SK-N-SH (cell line): ENCODE data around the gene PCNX2.

Experiments
- CHD2 ChIP-seq: fragments of 150-350 bp; IDR thresholded peaks from 2 replicates; pipeline ENCODE4 v1.6.1; 2018; ENCODE audit warnings: low read length; ENCODE audit not compliant: partially characterized antibody
- ELF1 ChIP-seq: IDR thresholded peaks from 2 replicates; pipeline ENCODE4 v1.4.0; 2012
- FOSL2 ChIP-seq: IDR thresholded peaks from 2 replicates; pipeline ENCODE4 v1.4.0; 2012; ENCODE audit warnings: low read depth, mild to moderate bottlenecking, moderate library complexity, borderline replicate concordance
- NRF1 ChIP-seq: IDR thresholded peaks from 2 replicates; pipeline ENCODE4 v1.6.1; 2012; ENCODE audit warnings: low read depth, mild to moderate bottlenecking, low read length
- POLR2AphosphoS5 ChIP-seq: IDR thresholded peaks from 2 replicates; pipeline ENCODE4 v1.6.1; 2012; ENCODE audit warnings: low read depth, low read length
- RAD21 ChIP-seq: IDR thresholded peaks from 2 replicates; pipeline ENCODE4 v1.6.1; 2012; ENCODE audit warnings: mild to moderate bottlenecking, low read length
- SMC3 ChIP-seq: IDR thresholded peaks from 2 replicates; pipeline ENCODE4 v1.6.1; 2012; ENCODE audit warnings: low read depth, low read length, improper control_type of control experiment
- TAF1 ChIP-seq: IDR thresholded peaks from 2 replicates; pipeline ENCODE4 v1.6.1; 2012; ENCODE audit warnings: low read depth, mild to moderate bottlenecking, low read length, moderate library complexity, borderline replicate concordance
- TEAD4 ChIP-seq: IDR thresholded peaks from 2 replicates; pipeline ENCODE4 v1.4.0; 2012; ENCODE audit warnings: mild to moderate bottlenecking, borderline replicate concordance; ENCODE audit not compliant: insufficient read depth
- TF ChIP-seq, protein P1 (sequence below): fragments of 200-600 bp; sonication (generic); IDR thresholded peaks from 2 replicates; pipeline ENCODE4 v1.6.1; 2017; ENCODE audit warnings: antibody characterized with exemption, mild to moderate bottlenecking, moderate library complexity
- TF ChIP-seq, protein P2 (sequence below): fragments of 150-350 bp; IDR thresholded peaks from 2 replicates; pipeline ENCODE4 v1.6.1; 2017; ENCODE audit warnings: antibody characterized with exemption, low read length, low read depth, borderline replicate concordance

DNA sequence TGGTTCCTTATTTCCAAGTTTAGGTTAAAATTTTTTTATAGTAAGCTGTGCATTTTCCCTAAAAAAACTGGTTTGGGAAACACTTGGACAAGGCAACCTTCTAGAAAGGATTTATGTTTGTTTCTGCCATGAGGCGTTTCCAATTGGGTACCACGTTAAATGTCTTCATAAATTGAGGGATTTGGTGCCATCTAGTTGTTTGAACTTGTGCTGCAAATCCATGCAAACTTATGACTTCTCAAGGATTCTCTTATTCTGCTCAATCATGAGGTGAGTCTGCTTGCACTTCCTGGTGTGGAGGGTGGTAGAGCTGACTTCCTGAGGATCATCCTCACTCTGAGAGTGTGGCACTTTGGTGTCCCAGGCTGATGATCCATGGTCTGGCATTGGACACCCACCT lies 123.3 kb downstream of the PCNX2 start:
- TF ChIP-seq SMC3 (no peak), ELF1 (no peak), CHD2 (no peak), RAD21 (no peak; the same call in 1 of the 2 replicates), TAF1 (no peak), POLR2AphosphoS5 (no peak), TEAD4 (no peak), FOSL2 (no peak), NRF1 (no peak)
- TF ChIP-seq, protein P1, sequence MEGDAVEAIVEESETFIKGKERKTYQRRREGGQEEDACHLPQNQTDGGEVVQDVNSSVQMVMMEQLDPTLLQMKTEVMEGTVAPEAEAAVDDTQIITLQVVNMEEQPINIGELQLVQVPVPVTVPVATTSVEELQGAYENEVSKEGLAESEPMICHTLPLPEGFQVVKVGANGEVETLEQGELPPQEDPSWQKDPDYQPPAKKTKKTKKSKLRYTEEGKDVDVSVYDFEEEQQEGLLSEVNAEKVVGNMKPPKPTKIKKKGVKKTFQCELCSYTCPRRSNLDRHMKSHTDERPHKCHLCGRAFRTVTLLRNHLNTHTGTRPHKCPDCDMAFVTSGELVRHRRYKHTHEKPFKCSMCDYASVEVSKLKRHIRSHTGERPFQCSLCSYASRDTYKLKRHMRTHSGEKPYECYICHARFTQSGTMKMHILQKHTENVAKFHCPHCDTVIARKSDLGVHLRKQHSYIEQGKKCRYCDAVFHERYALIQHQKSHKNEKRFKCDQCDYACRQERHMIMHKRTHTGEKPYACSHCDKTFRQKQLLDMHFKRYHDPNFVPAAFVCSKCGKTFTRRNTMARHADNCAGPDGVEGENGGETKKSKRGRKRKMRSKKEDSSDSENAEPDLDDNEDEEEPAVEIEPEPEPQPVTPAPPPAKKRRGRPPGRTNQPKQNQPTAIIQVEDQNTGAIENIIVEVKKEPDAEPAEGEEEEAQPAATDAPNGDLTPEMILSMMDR = peak; percentile 15; the same call in 1 of the 2 replicates
- TF ChIP-seq, protein P2, sequence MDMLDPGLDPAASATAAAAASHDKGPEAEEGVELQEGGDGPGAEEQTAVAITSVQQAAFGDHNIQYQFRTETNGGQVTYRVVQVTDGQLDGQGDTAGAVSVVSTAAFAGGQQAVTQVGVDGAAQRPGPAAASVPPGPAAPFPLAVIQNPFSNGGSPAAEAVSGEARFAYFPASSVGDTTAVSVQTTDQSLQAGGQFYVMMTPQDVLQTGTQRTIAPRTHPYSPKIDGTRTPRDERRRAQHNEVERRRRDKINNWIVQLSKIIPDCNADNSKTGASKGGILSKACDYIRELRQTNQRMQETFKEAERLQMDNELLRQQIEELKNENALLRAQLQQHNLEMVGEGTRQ = no peak
